HG02973 (cell line): Measurements from ENCODE around the gene FCN1.

ENCODE experiments used
- ATAC-seq: cut with Tn5 transposase; IDR thresholded peaks from one replicate; pipeline ENCODE4 v1.9.1; 2021; ENCODE audit warnings: moderate library complexity; ENCODE audit not compliant: unreplicated experiment

The FCN1 gene

GRCh38 chr9:134915046-134915985, 2.4 kb downstream of the FCN1 start:
- no peak for ATAC-seq

DNA sequence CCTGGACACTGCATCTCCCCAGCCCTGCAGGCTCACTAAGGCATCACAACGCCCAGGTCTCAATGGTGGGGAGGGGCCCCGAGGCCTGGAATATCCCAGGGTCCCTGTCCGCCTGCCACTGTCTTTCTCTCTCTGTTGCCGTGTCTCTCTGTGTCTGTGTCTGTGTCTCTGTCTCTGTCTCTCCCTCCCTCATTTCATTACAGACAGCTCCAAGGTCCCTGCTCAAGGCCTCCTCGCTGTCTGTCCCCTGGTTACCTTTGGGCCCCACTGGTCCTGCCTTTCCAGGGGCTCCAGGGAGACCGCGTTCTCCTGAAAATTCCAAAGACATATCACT, 3.2 kb downstream of the FCN1 start:
- ATAC-seq = no peak

DNA sequence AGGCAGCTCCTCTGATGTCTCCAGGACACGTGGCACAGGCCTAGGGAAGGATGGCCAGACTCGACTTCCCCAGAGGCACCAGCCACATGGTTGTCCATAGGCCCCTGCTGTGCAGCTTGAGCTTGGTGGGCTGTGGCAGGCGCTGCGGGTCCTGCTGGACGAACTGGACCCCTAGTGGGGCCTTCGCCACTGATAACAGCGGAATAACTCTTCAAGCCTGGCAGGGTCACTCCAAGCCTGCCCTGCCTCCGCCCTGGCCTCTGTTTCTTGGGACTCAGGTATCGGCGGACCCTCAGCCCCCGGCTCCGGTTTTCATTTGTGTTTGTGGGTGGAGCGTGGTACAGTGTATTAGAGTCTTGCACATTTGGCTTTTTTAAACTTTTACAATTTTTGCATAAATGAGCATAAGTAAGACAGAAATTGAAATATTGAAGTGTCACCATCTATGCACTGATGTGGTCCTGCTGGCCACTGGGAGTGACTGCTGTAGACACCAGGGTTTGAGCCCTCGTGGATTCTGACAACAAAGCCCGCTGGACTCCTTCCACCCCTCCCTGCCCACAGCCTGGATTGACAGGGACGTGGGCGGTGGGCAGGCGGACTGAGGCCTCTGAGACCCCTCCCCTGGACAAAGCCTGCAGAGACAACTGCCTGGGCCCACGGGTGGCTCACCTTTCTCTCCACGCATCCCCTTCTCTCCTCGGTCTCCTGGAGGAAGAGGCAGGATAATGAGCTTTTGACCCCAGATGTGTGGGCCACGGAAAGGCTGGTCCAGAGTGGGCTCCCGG, 3.8 kb downstream of the FCN1 start:
- no peak for ATAC-seq

- no peak for ATAC-seq
Observed at GRCh38 chr9:134913041-134913712, 4.5 kb downstream of the FCN1 start.

- ATAC-seq = no peak
Observed at GRCh38 chr9:134912126-134912840, 5.4 kb downstream of the FCN1 start.

DNA sequence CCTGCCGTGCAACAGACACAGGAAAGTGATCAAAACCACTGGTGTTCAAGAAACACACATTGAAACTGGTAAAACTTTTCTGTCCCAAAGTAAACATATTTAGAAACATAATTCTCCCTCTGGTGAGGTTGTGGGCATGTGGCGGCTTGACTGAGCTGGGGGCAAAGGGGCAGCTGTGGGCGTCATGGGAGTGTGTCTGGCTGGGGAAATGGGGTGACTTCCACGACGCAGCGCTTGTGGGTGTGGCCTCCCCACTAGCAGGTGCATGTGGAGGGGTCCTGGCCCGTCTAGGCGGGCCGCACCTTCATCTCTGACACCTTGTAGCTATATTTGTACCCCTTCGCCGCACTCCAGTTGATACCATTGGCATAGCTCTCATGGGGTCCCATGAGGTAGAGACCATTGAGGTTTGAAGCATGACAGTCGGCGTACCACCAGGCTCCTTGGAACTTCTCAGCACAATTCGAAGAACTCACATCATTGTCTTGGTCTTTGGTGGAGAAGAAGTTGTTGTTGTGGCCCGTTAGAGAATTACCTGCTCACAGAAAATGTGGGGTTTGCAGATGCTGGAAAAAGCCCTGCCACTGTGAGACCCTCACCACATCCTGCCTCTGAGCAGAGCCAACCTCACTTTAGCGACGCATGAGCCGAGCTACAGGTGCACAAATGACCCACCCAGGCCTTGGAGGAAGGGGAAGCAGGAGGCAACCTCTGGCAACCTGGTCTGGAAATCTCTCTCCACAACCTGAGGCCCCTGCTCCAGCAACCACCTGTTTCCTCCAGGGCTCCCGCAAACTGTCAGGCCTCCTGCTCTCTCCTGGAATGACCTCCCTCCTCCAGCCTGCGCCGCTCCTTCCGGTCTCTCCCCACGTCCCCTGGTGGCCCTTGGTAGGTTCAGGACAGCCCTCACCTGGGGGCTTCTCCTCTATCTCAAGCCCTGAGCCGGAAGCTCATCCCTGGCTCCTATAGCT, 7.9 kb downstream of the FCN1 start:
- no peak for ATAC-seq

- ATAC-seq = no peak
Observed at GRCh38 chr9:134908524-134909309, 9.0 kb downstream of the FCN1 start.

DNA sequence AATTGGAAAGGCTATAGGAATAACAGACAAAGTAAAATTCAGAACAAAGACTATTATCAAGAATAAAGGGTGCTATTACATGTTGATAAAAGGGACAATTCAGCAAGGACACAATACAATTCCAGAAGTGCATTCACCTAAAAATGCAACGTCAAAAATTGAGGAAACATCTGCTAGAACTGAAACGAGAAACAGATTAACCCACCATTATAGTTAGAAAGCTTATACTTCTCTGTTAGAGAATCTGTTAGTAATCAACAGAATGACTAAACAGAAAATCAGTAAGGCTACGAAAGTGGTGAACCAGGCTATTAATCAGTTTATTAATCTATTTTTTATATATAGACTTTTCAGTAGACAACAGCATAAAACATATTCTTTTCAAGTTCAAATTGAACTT, 14.8 kb downstream of the FCN1 start:
- ATAC-seq = no peak

- ATAC-seq = no peak
Observed at GRCh38 chr9:134899818-134900217, 17.9 kb downstream of the FCN1 start.

GRCh38 chr9:134899168-134899567, 18.5 kb downstream of the FCN1 start:
- no peak for ATAC-seq

- no peak for ATAC-seq
Observed at GRCh38 chr9:134898319-134898718, 19.4 kb downstream of the FCN1 start.

DNA sequence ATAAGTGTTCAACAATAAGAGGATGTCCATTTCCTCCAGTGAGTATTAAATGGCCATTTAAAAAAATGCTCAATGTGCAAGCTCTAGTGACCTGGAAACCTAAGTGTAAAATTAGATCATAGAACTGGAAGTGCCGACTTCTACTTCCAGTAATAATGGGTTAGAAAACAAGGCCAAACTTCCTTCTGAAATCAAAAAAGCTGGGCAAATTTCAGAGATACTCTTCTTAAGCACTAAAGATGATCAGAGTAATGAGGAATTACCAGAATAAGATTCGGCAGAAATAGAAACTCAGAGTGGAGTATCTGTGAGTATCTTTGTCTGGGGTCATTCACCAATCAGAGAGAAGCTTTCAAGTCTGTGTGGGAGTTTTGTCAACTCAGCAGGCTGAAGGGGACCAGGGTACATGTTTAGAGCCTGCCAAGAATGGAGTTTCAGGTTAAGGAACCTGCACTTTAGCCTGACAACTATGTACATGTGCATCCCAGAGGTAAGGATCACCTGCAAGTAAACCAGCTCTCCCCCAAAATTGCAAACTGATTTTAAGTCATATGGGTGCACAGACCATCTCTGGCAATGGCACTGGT, 20.0 kb downstream of the FCN1 start:
- no peak for ATAC-seq

GRCh38 chr9:134896834-134897583, 20.7 kb downstream of the FCN1 start:
- no peak for ATAC-seq

DNA sequence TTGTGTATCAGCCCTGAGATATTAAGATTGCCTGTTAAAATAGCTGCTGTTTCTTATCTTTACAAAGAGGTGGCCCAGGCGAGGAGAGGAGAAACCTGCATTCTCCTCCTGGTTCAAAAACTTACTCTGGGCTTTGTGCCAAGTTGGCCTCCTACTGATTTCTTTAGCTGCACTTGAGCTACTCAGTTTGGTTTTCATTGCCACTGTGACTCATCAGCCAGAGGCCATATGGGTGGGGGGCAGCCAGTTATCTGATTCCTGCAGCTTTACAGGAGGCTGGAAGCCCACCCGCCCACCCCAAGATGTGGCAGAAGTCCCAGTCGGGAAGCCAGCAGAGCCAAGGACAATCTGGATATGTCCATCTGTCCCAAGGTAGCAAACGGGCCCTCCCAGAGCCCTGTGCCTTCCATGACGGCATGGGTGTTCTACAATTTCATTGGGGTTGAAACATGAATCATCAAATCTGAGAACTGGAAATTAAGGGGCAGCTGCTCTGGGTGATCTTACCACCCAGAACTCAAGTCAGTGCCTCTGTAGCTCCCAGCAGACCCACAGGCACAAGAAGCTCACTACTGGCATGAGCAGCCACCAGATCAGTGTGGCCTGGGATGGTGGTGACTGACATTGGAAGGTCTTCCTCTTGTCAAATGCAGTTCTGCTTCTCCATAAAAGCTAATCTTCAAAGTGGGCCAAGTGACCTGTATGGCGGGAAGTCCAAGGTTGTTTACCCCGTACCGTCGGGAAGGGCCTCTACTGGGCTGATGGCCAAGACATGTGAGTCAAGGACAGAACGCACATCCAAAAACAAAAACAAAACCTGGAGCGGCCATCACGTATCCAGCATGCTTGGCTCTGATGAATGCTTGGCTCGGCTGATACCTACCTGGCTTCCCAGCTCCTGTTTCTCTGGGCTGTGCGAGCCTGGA, 21.5 kb downstream of the FCN1 start:
- no peak for ATAC-seq

DNA sequence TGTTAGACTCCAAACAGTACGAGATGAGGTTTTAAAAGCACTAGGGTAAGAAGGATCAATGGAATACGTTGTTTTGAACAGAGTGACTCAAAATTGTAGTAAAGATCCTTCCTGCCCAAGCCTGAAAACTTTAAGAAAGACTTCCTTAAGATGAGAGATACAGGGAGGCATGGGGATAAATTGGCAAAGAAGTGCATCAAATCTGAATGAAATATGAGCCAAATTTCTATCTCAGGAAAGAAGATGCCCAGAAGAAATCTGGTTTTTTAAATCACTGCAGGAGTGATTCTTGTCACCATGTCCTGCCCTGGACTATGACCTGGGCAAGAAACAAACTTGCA, 22.2 kb downstream of the FCN1 start:
- ATAC-seq = no peak

DNA sequence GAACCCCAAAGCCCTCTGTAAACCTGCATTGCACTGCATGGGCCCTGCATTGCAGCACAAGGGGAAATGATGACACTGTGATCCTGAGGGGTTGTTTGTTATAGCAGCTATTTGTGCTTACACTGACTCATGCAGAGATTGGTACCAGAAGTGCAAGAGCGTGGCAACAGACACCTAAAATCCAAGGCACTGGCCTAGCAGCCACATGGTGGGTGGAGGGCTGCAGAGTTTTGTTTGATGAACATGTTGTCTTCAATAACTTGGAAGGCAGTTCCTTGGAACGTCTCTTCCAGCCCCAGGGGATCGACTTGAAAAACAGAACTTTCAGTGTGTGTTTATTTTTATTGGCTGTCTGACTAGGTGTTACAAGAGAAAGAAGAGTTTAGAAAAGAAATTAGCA, 22.6 kb downstream of the FCN1 start:
- ATAC-seq = no peak
